Smooth muscle cell (in vitro differentiated cells): ENCODE results near the gene NELFCD. TPM values are rescaled to one million over a fixed set of nuclear protein-coding genes. Genes with fewer than 3 reads are reported as not detected.

Experiments
- DNase-seq: peaks from one replicate; lab custom pipeline; 2025; ENCODE audit not compliant: unreplicated experiment; lab: John Stamatoyannopoulos, UW
- H2AFZ ChIP-seq: fragments of 200-600 bp; sonication (generic); 2 replicates; pipeline ENCODE4 v1.6.0; 2016; ENCODE audit warnings: antibody characterized with exemption, low read depth, mild to moderate bottlenecking
- H3F3A ChIP-seq: fragments of 200-600 bp; sonication (generic); 2 replicates; pipeline ENCODE4 v1.6.0; 2017; ENCODE audit warnings: antibody characterized with exemption, low read depth
- H3K27ac ChIP-seq: fragments of 200-600 bp; sonication (generic); 2 replicates; pipeline ENCODE4 v1.5.1; 2016; ENCODE audit warnings: low read depth, mild to moderate bottlenecking
- H3K27me3 ChIP-seq: fragments of 200-600 bp; sonication (generic); 2 replicates; pipeline ENCODE4 v1.6.1; 2016; ENCODE audit warnings: low read depth, mild to moderate bottlenecking
- H3K36me3 ChIP-seq: fragments of 200-600 bp; sonication (generic); 2 replicates; pipeline ENCODE4 v1.5.1; 2016; ENCODE audit warnings: low read depth
- H3K4me1 ChIP-seq: fragments of 200-600 bp; sonication (generic); 2 replicates; pipeline ENCODE4 v1.5.1; 2016; ENCODE audit warnings: low read depth
- H3K4me2 ChIP-seq: fragments of 200-600 bp; sonication (generic); 2 replicates; pipeline ENCODE4 v1.6.0; 2016; ENCODE audit warnings: mild to moderate bottlenecking
- H3K4me3 ChIP-seq: fragments of 200-600 bp; sonication (generic); 2 replicates; pipeline ENCODE4 v1.5.1; 2016; ENCODE audit warnings: mild to moderate bottlenecking
- H3K79me2 ChIP-seq: fragments of 200-600 bp; sonication (generic); 2 replicates; pipeline ENCODE4 v1.6.0; 2016; ENCODE audit warnings: low read depth, mild to moderate bottlenecking
- H3K9ac ChIP-seq: fragments of 200-600 bp; sonication (generic); 2 replicates; pipeline ENCODE4 v1.6.0; 2016; ENCODE audit warnings: low read depth
- H3K9me3 ChIP-seq: fragments of 200-600 bp; sonication (generic); replicated peaks from 2 replicates; pipeline ENCODE4 v1.5.1; 2016; ENCODE audit warnings: low read depth
- H4K20me1 ChIP-seq: fragments of 200-600 bp; sonication (generic); 2 replicates; pipeline ENCODE4 v1.6.0; 2016; ENCODE audit warnings: low read depth
- CTCF ChIP-seq: fragments of 200-600 bp; sonication (generic); IDR thresholded peaks from 2 replicates; pipeline ENCODE4 v1.5.1; 2017; ENCODE audit warnings: borderline replicate concordance, mild to moderate bottlenecking, antibody characterized with exemption; ENCODE audit not compliant: insufficient read depth, poor library complexity, severe bottlenecking
- WGBS: methylation state at CpG from one replicate; pipeline ENCODE4 v1.1.7; 2016; ENCODE audit warnings: low lambda C conversion rate; 5-methylcytosine and 5-hydroxymethylcytosine counted together
- polyA plus RNA-seq: library from polyadenylated mRNA; unstranded; fragments of >200 nt; fragmentation: Nextera tagmentation; extraction: Ambion mirVana; gene quantifications from 2 replicates; pipeline ENCODE4 v1.2.1, GENCODE V29; 2016
- total RNA-seq: library from RNA; depleted of rRNA; stranded (reverse); fragments of >200 nt; gene quantifications from 2 replicates; pipeline ENCODE4 v1.2.3, GENCODE V29; 2014

NELFCD gene
- total and polyA plus RNA-seq, 2 experiments from 2014 or later = 25.4 to 40.3 TPM

- DNase-seq = no peak
- H3K4me2 ChIP-seq = no peak overlapping the region
- no peak for TF ChIP-seq CTCF
- no peaks in the 10 kb centered on the region for H3K9me3 ChIP-seq
- no peak overlapping the region for H3K4me3 ChIP-seq
- 94% methylated on average over 9 of the region's 9 CpGs for WGBS
- no peaks in the 10 kb centered on the region for H3K27me3 ChIP-seq
- no peak overlapping the region for H3K9ac ChIP-seq
- H4K20me1 ChIP-seq = peaks cover 26% of the 10 kb centered on the region
- H3K79me2 ChIP-seq = peaks cover 32% of the 10 kb centered on the region
- no peaks in the 10 kb centered on the region for H3K4me1 ChIP-seq
- H3F3A ChIP-seq = no peaks in the 10 kb centered on the region
- H3K27ac ChIP-seq = no peak overlapping the region
- H2AFZ ChIP-seq = no peak overlapping the region
- H3K36me3 ChIP-seq = peaks cover 14% of the 10 kb centered on the region
Measured at GRCh38 chr20:58987790-58988564, 6.9 kb downstream of the NELFCD start.

GRCh38 chr20:58988565-58988882 is 7.5 kb downstream of the NELFCD start:
- Histone ChIP-seq H3K9ac (no peak overlapping the region), H3K79me2 (peaks cover 26% of the 10 kb centered on the region), H3K9me3 (no peaks in the 10 kb centered on the region), H4K20me1 (peaks cover 26% of the 10 kb centered on the region), H3K4me2 (no peak overlapping the region), H3K36me3 (peaks cover 14% of the 10 kb centered on the region), H3F3A (no peaks in the 10 kb centered on the region), H2AFZ (no peak overlapping the region), H3K4me3 (no peak overlapping the region), H3K27ac (no peak overlapping the region), H3K4me1 (no peaks in the 10 kb centered on the region), H3K27me3 (no peaks in the 10 kb centered on the region)
- TF ChIP-seq CTCF = no peak
- no peak for DNase-seq
- 97% methylated on average over 6 of the region's 6 CpGs for WGBS

GRCh38 chr20:58989196-58989595 is 8.1 kb downstream of the NELFCD start:
- H3K79me2 ChIP-seq = peaks cover 19% of the 10 kb centered on the region
- no peaks in the 10 kb centered on the region for H3K4me1 ChIP-seq
- no peak overlapping the region for H3K27ac ChIP-seq
- no peak overlapping the region for H2AFZ ChIP-seq
- H3K9ac ChIP-seq = no peak overlapping the region
- TF ChIP-seq CTCF = no peak
- H3F3A ChIP-seq = no peaks in the 10 kb centered on the region
- peaks cover 26% of the 10 kb centered on the region for H4K20me1 ChIP-seq
- H3K4me2 ChIP-seq = no peak overlapping the region
- 93% methylated on average over 10 of the region's 10 CpGs for WGBS
- no peaks in the 10 kb centered on the region for H3K27me3 ChIP-seq
- DNase-seq = no peak
- H3K4me3 ChIP-seq = no peak overlapping the region
- peaks cover 14% of the 10 kb centered on the region for H3K36me3 ChIP-seq
- no peaks in the 10 kb centered on the region for H3K9me3 ChIP-seq
